Ascending aorta (tissue), 2 donors: ENCODE data around the gene OR6F1. TPM values are rescaled to one million over a fixed set of nuclear protein-coding genes. Genes with fewer than 3 reads are reported as not detected.
A peak's percentile ranks its signal among the peaks of the same experiment; 100 is the strongest.
"Not testable (repeated sequence)": the region's sequence is repeated elsewhere in the genome, so short reads cannot be mapped to it uniquely, and the experiment has no call there.

Source experiments
- DNase-seq, 2 donors: peaks; one replicate each; pipeline ENCODE4 v3.0.0-alpha.2; 2019; ENCODE audit warnings: low spot score in 2 of 2
- H3K27ac ChIP-seq, 2 donors: fragments of 200-600 bp; sonication (generic); one replicate each; pipeline ENCODE4 v1.5.1; 2016 to 2017; ENCODE audit warnings: mild to moderate bottlenecking in 1 of 2
- H3K27me3 ChIP-seq: fragments of 200-600 bp; sonication (generic); one replicate; pipeline ENCODE4 v1.5.1; 2017
- H3K36me3 ChIP-seq, 2 donors: fragments of 200-600 bp; sonication (generic); one replicate each; pipeline ENCODE4 v1.5.1; 2016
- H3K4me1 ChIP-seq, 2 donors: fragments of 200-600 bp; sonication (generic); one replicate each; pipeline ENCODE4 v1.5.1; 2016 to 2017; ENCODE audit warnings: mild to moderate bottlenecking in 1 of 2
- H3K4me3 ChIP-seq, 2 donors: fragments of 200-600 bp; sonication (generic); one replicate each; pipeline ENCODE4 v1.5.1; 2016 to 2017; ENCODE audit warnings: mild to moderate bottlenecking in 1 of 2
- H3K9me3 ChIP-seq, 2 donors: fragments of 200-600 bp; sonication (generic); one replicate each; pipeline ENCODE4 v1.5.1; 2016
- intact Hi-C: fragments of 100-400 bp; cut with DNase I; formaldehyde crosslinking; loops from one replicate; pipeline ENCODE4 v1.15.1; 2023
- total RNA-seq: library from RNA; depleted of rRNA; stranded (reverse); fragments of >200 nt; gene quantifications from one replicate; pipeline ENCODE4 v1.1.0, GENCODE V29; 2016
- TF ChIP-seq, protein P1 (sequence below), 3 experiments: fragments of 200-600 bp in 2 of 3; fragments of 450-650 bp in 1 of 3; sonication (generic) in 2 of 3; IDR thresholded peaks; one replicate each; pipeline ENCODE4 v1.5.1; 2016 to 2019; ENCODE audit warnings: antibody characterized with exemption in 3 of 3, mild to moderate bottlenecking in 1 of 3, moderate library complexity in 1 of 3

OR6F1 gene
- total RNA-seq, 1 donor from 2014 or later, result not detected

DNA sequence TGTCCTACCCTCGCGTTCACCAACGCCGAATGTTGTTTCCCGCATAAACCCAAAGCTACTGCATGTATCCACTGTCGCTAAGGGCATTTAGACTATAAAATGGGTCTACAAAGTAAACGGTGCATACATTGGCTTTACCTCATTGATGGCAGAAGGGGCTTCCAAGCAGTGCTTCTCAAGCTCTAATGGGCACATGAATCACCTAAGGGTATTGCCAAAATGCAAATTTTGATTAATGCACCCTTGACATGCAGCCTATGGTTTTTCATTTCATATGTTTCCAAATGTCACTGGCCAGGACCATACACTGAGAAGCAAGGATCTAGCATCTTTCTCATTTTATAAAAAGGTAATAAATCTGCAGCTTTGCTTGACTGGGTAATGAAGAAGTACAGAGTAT is 2.7 kb downstream of the OR6F1 start:
- no peak for DNase-seq
- no peaks in the 10 kb centered on the region for H3K9me3 ChIP-seq
- H3K27ac ChIP-seq, result no peak overlapping the region
- H3K4me3 ChIP-seq, result no peak overlapping the region
- no peaks in the 10 kb centered on the region for H3K4me1 ChIP-seq
- H3K27me3 ChIP-seq, result no peaks in the 10 kb centered on the region
- intact Hi-C loops, result no loop called here
- H3K36me3 ChIP-seq, result no peaks in the 10 kb centered on the region
- TF ChIP-seq, protein P1, sequence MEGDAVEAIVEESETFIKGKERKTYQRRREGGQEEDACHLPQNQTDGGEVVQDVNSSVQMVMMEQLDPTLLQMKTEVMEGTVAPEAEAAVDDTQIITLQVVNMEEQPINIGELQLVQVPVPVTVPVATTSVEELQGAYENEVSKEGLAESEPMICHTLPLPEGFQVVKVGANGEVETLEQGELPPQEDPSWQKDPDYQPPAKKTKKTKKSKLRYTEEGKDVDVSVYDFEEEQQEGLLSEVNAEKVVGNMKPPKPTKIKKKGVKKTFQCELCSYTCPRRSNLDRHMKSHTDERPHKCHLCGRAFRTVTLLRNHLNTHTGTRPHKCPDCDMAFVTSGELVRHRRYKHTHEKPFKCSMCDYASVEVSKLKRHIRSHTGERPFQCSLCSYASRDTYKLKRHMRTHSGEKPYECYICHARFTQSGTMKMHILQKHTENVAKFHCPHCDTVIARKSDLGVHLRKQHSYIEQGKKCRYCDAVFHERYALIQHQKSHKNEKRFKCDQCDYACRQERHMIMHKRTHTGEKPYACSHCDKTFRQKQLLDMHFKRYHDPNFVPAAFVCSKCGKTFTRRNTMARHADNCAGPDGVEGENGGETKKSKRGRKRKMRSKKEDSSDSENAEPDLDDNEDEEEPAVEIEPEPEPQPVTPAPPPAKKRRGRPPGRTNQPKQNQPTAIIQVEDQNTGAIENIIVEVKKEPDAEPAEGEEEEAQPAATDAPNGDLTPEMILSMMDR (IDR thresholded peaks at IDR 0.05), result no peak

DNA sequence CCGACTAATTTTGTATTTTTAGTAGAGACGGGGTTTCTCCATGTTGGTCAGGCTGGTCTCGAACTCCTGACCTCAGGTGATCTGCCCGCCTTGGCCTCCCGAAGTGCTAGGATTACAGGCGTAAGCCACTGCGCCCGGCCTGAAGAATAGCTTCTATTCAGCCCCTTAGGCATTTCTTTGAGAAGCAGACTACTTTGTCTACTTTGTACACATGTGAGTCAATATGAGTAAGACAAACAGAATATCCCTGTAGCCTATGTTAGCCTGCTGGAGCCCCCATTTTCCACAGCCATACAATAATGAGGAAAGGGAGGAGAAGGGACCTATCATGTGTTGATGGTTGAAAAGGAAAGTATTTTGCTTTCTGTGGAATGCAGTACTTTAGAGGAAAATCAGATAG is 5.8 kb downstream of the OR6F1 start:
- H3K9me3 ChIP-seq, H3K27me3 ChIP-seq, DNase-seq, H3K27ac ChIP-seq, H3K4me3 ChIP-seq, H3K4me1 ChIP-seq, intact Hi-C loops, H3K36me3 ChIP-seq: not testable (repeated sequence)

DNA sequence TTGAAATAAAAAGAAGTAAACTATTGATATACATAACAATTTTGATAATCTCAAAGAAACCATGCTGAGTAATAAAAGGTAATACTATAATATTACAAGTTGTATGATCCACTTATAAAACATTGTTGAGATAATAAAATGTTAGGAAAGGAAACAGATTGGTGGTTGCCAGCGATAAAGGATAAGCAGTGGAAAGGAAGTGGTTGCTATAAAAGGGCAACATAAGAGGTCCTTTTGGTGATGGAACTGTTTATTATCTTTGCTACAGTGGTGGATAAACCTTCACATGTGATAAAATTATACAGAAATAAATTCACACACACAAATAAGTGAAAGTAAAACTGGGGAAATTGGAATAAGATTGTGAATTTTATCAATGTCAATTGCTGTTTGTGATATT is 15.1 kb downstream of the OR6F1 start:
- Histone ChIP-seq H3K9me3 (no peaks in the 10 kb centered on the region), H3K4me1 (no peaks in the 10 kb centered on the region), H3K36me3 (no peaks in the 10 kb centered on the region), H3K27ac (no peak overlapping the region), H3K27me3 (no peaks in the 10 kb centered on the region), H3K4me3 (no peak overlapping the region)
- DNase-seq, result no peak
- TF ChIP-seq, protein P1 (IDR thresholded peaks at IDR 0.05), result no peak
- intact Hi-C loops, result no loop called here

DNA sequence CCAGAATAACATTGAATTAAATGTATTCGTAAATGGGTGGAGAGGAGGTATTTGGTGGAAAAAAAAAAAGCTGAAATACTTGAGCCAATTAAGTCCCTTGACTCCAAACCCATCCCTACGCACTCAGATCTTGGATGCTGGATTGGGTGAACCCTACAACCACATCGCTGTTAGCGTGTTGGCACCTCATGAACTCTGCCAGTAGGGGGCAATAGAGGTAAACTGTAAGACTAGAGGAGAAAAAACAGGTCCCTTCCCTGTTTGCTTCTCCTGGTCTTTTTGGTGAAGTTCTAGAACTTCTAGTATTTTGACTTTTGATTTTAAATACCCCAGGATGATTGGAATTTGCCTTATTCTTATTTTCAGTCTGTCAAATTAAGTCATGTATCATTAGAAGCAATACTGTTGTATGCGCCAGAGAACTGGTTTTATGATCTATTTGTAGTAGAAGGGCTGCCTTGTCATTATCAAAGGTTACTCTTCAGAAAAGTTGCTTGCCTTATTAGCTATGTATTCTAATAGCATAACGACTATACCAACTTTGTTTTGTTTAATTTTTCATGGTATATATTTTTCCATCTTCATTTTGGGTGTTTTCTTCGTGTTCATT is 35.1 kb downstream of the OR6F1 start:
- Histone ChIP-seq H3K27me3 (no peaks in the 10 kb centered on the region), H3K4me1 (no peaks in the 10 kb centered on the region), H3K4me3 (no peak overlapping the region), H3K9me3 (no peaks in the 10 kb centered on the region), H3K27ac (no peak overlapping the region), H3K36me3 (no peaks in the 10 kb centered on the region)
- DNase-seq, result no peak
- intact Hi-C loops, result no loop called here
- TF ChIP-seq, protein P1 (IDR thresholded peaks at IDR 0.05), result peak in 2 of 3 experiments; percentile 33 to 36

DNA sequence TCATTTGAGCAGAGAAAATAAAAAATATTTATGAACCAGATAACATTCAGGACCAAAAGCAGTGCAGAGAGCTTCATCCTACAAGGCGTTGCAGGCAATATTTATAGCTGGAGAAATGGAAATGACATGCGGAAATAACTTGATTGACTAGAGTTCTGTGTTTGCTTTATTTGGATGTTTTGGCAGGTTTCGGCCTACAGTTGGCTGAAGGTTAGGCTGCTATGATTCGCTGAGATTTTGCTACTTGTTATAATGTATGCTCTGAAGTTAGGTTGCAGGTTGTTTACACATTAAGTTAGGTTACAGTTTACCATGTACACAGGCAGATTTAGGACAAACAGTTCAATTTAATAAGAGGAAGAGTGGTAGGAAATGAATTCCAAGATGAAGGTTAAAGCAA is 36.3 kb downstream of the OR6F1 start:
- H3K27me3 ChIP-seq, result no peaks in the 10 kb centered on the region
- no peaks in the 10 kb centered on the region for H3K36me3 ChIP-seq
- no peaks in the 10 kb centered on the region for H3K9me3 ChIP-seq
- intact Hi-C loops, result no loop called here
- H3K27ac ChIP-seq, result no peak overlapping the region
- TF ChIP-seq, protein P1 (IDR thresholded peaks at IDR 0.05), result no peak
- no peak for DNase-seq
- H3K4me1 ChIP-seq, result no peaks in the 10 kb centered on the region
- no peak overlapping the region for H3K4me3 ChIP-seq

DNA sequence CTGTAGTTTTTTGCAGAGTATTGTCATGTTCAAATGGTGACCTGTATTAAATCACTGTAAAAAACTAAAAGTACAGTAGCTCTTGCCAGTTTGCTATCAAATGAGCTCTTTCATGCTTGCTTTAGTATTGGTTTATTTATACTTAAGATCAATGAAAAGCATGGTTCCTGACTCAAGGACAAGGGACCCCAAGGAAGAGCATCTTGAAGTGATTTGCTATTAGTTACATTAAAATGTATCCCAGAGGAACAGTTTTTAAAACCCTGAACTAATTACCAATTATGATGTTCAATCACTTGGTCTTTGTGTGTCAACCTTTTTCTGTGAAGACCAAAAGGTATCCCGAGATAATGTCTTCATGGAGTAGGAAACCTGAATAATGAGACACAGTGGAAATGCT is 36.8 kb downstream of the OR6F1 start, which contains the start of gene OR13G1:
OR13G1 (minus strand) TSS at position 101 of the 400 bp plus-strand sequence. CDS start 6,698 bp downstream, outside the sequence.
- TF ChIP-seq, protein P1 (IDR thresholded peaks at IDR 0.05), result no peak

More for the DNA sequence above, 36.8 kb downstream of the OR6F1 start, which contains the start of gene OR13G1:
- no peaks in the 10 kb centered on the region for H3K9me3 ChIP-seq
- no peak within 1 kb of the TSS for H3K27ac ChIP-seq
- H3K27me3 ChIP-seq, result no peaks in the 10 kb centered on the region
- H3K4me3 ChIP-seq, result no peak within 1 kb of the TSS
- DNase-seq, result no peak
- intact Hi-C loops, result no loop called here
- H3K36me3 ChIP-seq, result no peaks in the 10 kb centered on the region
- no peaks in the 10 kb centered on the region for H3K4me1 ChIP-seq
